Measurements from ENCODE around the gene RGPD5. TPM values are rescaled to one million over a fixed set of nuclear protein-coding genes. Genes with fewer than 3 reads are reported as not detected.
"Not testable (repeated sequence)": the region's sequence is repeated elsewhere in the genome, so short reads cannot be mapped to it uniquely, and the experiment has no call there.

The RGPD5 gene
- total RNA-seq, 1 donor from 2014 or later = 111 TPM

DNA sequence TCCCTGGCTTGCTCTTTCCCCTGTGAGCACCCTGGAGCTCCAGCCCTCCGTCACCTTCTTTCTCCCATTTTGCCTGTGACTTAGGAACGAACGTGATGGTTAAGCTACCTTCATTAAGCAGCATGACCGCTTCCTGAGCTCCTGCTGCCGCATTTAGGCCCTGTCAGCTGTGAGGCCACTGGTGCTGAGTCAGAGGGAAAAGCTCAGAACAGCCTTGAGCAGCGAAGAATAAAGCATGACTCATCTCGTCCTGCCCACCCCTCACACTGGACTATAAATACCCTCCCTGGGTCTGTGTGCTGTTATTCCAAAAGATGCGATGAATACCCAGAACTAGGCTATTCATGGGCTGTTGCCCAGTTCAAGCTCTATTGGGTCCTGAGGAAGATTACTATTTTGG is 111.7 kb downstream of the RGPD5 start:
- not testable (repeated sequence) for H3K27me3 Mint-ChIP-seq (ENCODE audit: low read depth); H3K4me3 Mint-ChIP-seq; H3K36me3 Mint-ChIP-seq; H3K4me1 Mint-ChIP-seq; DNase-seq (ENCODE audit: low spot score in 2 of 2, unreplicated experiment in 2 of 2); H3K9me3 Mint-ChIP-seq; H3K27ac Mint-ChIP-seq

Other genes starting within 250 kb of the RGPD5 start
- 64.9 to 69.2 TPM (median 69.1 TPM) in 3 replicates for gene SEPTIN10, start 180.3 kb upstream of the RGPD5 start, total RNA-seq
- 15.9 to 16.8 TPM (median 16.0 TPM) in 3 replicates for gene SOWAHC, start 179.9 kb upstream of the RGPD5 start, total RNA-seq
- 2.0 to 3.1 TPM (median 2.1 TPM) in 3 replicates for gene LIMS3, start 104.4 kb downstream of the RGPD5 start, total RNA-seq

Measured in mesothelial cell of epicardium (in vitro differentiated cells).